Naive B cell (primary cell): Measurements from ENCODE around the gene BID. TPM values are rescaled to one million over a fixed set of nuclear protein-coding genes. Genes with fewer than 3 reads are reported as not detected.
A peak's percentile ranks its signal among the peaks of the same experiment; 100 is the strongest.

Source experiments
- ATAC-seq, 2 donors: fragments of 150-1000 bp; cut with Tn5 transposase; 2 replicates each; pipeline ENCODE4 v1.10.0; 2021; ENCODE audit warnings: low read depth in 2 of 2, mild to moderate bottlenecking in 2 of 2, moderate library complexity in 2 of 2
- DNase-seq: peaks from one replicate; pipeline ENCODE4 v3.0.0; 2022
- H3K27ac Mint-ChIP-seq, 6 donors: one replicate each; pipeline ENCODE4 v1.8.0; 2020 to 2022; ENCODE audit warnings: mild to moderate bottlenecking in 6 of 6, mixed read lengths in 6 of 6, moderate library complexity in 5 of 6, inconsistent platforms in 2 of 6
- H3K27me3 Mint-ChIP-seq, 3 donors: one replicate each; pipeline ENCODE4 v1.8.0; 2021 to 2022; ENCODE audit warnings: mixed read lengths in 3 of 3, mild to moderate bottlenecking in 1 of 3
- H3K36me3 Mint-ChIP-seq, 2 donors: one replicate each; pipeline ENCODE4 v1.8.0; 2020 to 2022; ENCODE audit warnings: mixed read lengths in 2 of 2, inconsistent platforms in 1 of 2, mild to moderate bottlenecking in 1 of 2
- H3K4me1 Mint-ChIP-seq, 3 donors: one replicate each; pipeline ENCODE4 v1.8.0; 2020 to 2022; ENCODE audit warnings: mixed read lengths in 3 of 3, inconsistent platforms in 1 of 3, mild to moderate bottlenecking in 1 of 3, moderate library complexity in 1 of 3
- H3K4me3 Mint-ChIP-seq, 8 donors: one replicate each; pipeline ENCODE4 v1.8.0; 2020 to 2022; ENCODE audit warnings: mild to moderate bottlenecking in 8 of 8, mixed read lengths in 8 of 8, moderate library complexity in 8 of 8, inconsistent platforms in 2 of 8
- H3K9me3 Mint-ChIP-seq, 7 donors: one replicate each; pipeline ENCODE4 v1.8.0; 2020 to 2022; ENCODE audit warnings: mixed read lengths in 7 of 7, mild to moderate bottlenecking in 5 of 7, inconsistent platforms in 2 of 7, moderate library complexity in 1 of 7
- polyA plus RNA-seq, 6 donors: library from polyadenylated mRNA; unstranded; fragments of 300-500 nt; fragmentation: Illumina TruSeq; gene quantifications; one replicate each; pipeline ENCODE4 v1.2.3, GENCODE V29; 2021; ENCODE audit warnings: low read depth in 6 of 6

Gene BID
- polyA plus RNA-seq, 6 donors from 2014 or later, result 18.2 to 29.9 (median 23.1) TPM

DNA sequence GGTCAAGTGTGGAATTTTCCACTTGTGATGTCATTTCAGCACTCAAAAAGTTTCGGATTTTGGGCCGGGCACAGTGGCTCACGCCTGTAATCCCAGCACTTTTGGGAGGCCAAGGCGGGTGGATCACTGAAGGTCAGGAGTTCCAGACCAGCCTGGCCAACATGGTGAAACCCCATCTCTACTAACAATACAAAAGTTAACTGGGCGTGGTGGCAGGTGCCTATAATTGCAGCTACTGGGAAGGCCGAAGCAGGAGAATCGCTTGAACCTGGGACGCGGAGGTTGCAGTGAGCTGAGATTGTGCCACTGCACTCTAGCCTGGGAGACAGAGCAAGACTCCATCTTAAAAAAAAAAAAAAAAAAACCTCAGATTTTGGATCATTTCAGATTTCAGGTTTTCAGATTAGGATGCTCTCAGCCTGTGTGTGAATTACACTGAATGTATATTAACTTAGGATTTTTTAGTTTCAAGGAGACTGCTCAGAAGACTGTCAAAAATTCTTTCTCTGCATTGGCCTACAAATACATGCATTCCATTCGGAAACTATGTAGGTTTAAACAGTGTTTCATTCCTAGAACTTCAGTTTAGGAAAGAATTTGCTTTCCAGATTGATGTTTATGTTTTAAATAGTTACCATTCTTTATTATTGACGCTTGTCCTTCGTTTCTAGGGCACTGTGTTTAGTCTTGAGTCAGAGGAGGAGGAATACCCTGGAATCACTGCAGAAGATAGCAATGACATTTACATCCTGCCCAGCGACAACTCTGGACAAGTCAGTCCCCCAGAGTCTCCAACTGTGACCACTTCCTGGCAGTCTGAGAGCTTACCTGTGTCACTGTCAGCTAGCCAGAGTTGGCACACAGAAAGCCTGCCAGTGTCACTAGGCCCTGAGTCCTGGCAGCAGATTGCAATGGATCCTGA, 48.0 kb downstream of the BID start:
- peaks cover 11 to 22% (median 15%) of the 10 kb centered on the region in 3 donors for H3K4me1 Mint-ChIP-seq
- ATAC-seq (no peak), DNase-seq (no peak)
- peaks cover 11 to 13% of the 10 kb centered on the region in 2 donors for H3K36me3 Mint-ChIP-seq
- no peak overlapping the region for H3K4me3 Mint-ChIP-seq
- H3K27me3 Mint-ChIP-seq, result no peaks in the 10 kb centered on the region
- H3K27ac Mint-ChIP-seq, result peak overlapping the region in 2 of 6 donors; percentile 34 to 65
- H3K9me3 Mint-ChIP-seq, result no peaks in the 10 kb centered on the region

DNA sequence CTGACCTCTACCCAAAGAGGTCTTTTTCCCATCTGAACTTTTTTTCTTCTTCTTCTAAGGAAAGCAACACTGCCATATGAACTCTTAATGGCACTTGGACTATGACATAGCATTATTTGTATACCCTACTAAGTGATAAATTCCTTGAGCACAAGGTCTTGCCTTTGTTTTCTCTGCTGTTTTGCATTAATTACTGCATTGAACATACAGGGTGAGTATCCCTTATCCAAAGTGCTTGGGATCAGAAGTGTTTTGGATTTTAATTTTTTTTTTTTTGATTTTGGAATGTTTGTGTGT, 48.8 kb downstream of the BID start:
- H3K36me3 Mint-ChIP-seq, result peaks cover 11 to 13% of the 10 kb centered on the region in 2 donors
- peaks cover 11 to 22% (median 15%) of the 10 kb centered on the region in 3 donors for H3K4me1 Mint-ChIP-seq
- no peak overlapping the region for H3K4me3 Mint-ChIP-seq
- no peaks in the 10 kb centered on the region for H3K9me3 Mint-ChIP-seq
- no peak overlapping the region for H3K27ac Mint-ChIP-seq
- no peaks in the 10 kb centered on the region for H3K27me3 Mint-ChIP-seq
- no peak for DNase-seq
- ATAC-seq, result no peak

DNA sequence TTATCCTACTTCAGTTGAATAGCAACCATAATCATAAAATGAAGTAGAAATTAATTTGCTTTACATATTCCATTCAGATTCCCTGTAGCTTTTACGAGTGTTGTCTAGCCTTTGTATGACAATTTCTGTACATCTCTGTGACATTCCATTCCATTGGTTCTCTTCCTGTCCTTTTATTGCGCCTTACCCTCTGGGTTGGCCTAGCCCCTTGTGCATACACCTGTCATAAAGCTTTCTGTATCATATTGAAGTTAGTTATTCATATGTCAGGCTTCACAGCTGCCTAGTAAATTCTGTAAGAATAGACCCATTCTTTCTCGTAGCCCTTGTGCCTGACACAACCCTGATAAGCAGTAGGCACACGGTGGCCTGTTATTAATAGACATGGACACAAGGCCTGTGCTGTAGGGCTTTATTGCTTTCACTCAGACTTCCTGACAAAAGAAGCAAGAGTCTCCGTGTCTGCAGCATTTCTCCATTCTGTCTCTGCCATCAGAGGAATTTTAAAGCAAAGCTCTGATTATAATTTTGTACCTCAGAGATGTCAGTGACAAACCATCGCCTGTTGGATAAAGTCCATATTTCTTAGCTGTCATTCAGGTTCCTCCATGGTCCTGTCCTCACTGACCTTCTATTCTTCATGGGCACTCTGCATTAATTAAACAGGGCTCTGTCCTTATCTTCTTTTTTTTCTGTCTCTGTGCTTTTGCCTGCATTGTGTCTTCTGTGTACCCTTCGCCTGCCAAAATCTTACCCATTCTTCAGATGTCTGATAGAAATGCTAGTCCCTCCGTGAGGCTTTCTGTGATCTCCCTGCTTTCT, 49.4 kb downstream of the BID start:
- no peak for ATAC-seq
- Mint-ChIP-seq H3K27ac (peak overlapping the region in 1 of 6 donors; percentile 84), H3K9me3 (no peaks in the 10 kb centered on the region), H3K27me3 (no peaks in the 10 kb centered on the region), H3K36me3 (peaks cover 11 to 13% of the 10 kb centered on the region in 2 donors), H3K4me1 (peaks cover 11 to 22% (median 15%) of the 10 kb centered on the region in 3 donors), H3K4me3 (no peak overlapping the region)
- DNase-seq, result no peak

DNA sequence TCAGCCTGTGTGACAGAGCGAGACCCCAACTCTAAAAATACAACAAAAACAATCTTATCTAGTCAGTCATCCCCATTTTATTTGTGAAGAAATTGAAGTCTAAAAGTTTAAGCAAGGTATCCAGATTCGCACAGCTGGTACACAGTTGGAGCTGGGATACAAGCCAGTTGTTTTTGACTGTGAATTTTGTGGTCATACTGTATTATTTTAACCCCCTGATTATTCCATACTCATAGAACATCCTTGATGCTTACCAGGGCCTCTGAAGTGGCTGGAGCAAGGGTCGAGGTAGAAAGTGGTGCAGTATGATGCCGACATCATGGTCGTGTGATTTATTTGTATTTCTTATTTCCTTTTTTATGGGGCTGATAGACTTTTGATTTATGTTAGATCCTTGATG, 50.0 kb downstream of the BID start:
- H3K4me1 Mint-ChIP-seq, result peaks cover 11 to 22% (median 15%) of the 10 kb centered on the region in 3 donors
- no peaks in the 10 kb centered on the region for H3K27me3 Mint-ChIP-seq
- H3K27ac Mint-ChIP-seq, result peak overlapping the region in 3 of 6 donors; percentile 64 to 84 (median 82)
- H3K9me3 Mint-ChIP-seq, result no peaks in the 10 kb centered on the region
- DNase-seq, result no peak
- ATAC-seq, result no peak
- H3K36me3 Mint-ChIP-seq, result peaks cover 10 to 11% of the 10 kb centered on the region in 2 donors
- no peak overlapping the region for H3K4me3 Mint-ChIP-seq

DNA sequence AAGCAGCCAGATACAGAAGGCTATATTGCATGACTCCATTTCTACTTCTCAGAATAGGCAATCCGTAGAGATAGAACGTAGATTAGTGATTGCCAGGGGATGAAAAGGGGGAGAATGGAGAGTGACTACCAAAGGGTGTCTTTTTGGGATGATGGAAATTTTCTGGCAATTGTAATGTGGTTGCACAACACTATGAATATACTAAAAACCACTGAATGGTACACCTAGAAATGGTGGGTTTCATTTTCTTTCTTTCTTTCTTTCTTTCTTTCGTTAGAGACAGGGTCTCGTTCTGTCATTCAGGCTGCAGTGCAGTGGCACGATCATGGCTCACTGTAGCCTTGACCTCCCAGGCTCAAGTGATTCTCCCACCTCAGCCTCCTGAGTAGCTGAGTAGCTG, 54.4 kb downstream of the BID start:
- Mint-ChIP-seq H3K4me1 (peaks cover 7 to 36% (median 15%) of the 10 kb centered on the region in 3 donors), H3K27me3 (no peaks in the 10 kb centered on the region), H3K36me3 (no peaks in the 10 kb centered on the region), H3K4me3 (no peak overlapping the region), H3K9me3 (no peaks in the 10 kb centered on the region), H3K27ac (no peak overlapping the region)
- DNase-seq (no peak), ATAC-seq (no peak)

DNA sequence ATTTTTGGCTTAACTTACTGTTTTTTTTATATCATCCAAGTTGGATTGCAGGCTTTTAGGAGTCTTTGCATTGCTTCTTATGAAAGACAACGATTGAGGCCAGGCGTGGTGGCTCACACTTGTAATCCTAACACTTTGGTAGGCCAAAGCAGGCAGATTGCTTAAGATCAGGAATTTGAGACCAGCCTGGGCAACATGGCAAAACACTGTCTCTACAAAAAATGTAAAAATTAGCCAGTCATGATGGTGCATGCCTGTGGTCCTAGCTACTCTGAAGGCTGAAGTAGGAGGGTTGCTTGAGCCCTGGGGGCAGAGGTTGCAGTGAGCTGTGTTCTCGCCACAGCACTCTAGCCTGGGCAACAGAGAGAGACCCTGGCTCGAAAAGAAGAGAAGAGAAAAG, 56.6 kb downstream of the BID start:
- Mint-ChIP-seq H3K27ac (peak overlapping the region in 2 of 6 donors; percentile 34 to 90), H3K27me3 (no peaks in the 10 kb centered on the region), H3K9me3 (no peaks in the 10 kb centered on the region), H3K4me3 (no peak overlapping the region), H3K4me1 (peaks cover 0 to 21% (median 3%) of the 10 kb centered on the region in 3 donors), H3K36me3 (no peaks in the 10 kb centered on the region)
- DNase-seq (no peak), ATAC-seq (no peak)

DNA sequence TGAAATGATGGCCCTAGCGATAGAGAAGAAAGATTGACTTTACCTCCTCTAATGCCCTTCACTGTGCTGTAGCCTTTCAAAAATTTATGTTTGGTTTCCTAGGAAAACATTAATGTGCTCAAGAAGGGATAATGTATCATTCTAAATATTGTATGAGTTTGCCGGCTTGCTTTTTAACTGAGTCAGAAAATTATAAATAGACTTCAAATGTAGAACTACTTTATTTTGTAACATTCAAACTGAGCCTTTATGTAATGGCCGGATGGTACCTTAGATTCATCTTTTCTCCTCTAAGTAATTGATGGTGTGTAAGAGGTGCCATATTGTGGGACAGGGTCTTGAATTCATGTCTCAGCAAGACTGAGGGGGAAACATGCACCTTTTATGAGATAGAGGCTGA, 57.7 kb downstream of the BID start:
- no peak for ATAC-seq
- H3K4me1 Mint-ChIP-seq, result peaks cover 0 to 21% (median 0%) of the 10 kb centered on the region in 3 donors
- H3K27ac Mint-ChIP-seq, result no peak overlapping the region
- DNase-seq, result no peak
- H3K36me3 Mint-ChIP-seq, result no peaks in the 10 kb centered on the region
- H3K4me3 Mint-ChIP-seq, result no peak overlapping the region
- no peaks in the 10 kb centered on the region for H3K9me3 Mint-ChIP-seq
- H3K27me3 Mint-ChIP-seq, result no peaks in the 10 kb centered on the region

DNA sequence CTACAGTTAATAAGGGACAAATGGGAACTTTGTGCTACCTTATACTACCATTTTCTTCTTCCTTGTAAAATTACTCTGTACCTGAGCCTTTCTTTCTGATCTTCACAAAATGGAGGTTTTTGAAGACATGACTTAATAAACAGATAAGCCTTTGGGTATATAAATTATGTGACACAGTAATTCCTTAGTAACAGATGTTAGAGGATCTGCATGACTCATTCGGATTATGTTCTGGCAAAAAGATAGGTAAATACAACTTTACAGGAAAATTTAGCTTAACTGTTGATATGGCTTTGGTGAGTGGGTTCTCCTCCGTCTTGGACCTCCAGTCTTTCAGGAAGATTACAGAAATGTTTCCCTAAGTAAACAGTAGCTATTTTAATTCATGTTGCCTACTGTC, 61.8 kb downstream of the BID start:
- ATAC-seq (no peak), DNase-seq (no peak)
- Mint-ChIP-seq H3K27ac (no peak overlapping the region), H3K9me3 (no peaks in the 10 kb centered on the region), H3K36me3 (no peaks in the 10 kb centered on the region), H3K4me3 (no peak overlapping the region), H3K27me3 (no peaks in the 10 kb centered on the region), H3K4me1 (peaks cover 0 to 16% (median 2%) of the 10 kb centered on the region in 3 donors)

DNA sequence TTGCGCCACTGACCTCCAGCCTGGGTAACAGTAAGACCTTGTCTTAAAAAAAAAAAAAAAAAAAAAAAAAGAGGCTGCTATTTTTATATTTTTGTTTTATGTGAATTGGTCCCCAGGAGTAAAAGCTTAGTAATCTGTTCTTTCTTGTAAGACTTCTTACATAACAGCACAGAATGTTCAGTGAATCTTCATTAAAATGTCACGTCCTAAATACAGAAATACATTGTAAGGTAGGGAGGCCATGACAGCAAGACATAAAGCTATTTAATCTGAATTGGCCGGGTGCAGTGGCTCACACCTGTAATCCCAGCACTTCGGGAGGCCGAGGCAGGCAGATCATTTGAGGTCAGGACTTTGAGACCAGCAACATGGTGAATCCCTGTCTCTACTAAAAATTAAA, 64.2 kb downstream of the BID start:
- Mint-ChIP-seq H3K4me1 (peaks cover 10 to 21% (median 17%) of the 10 kb centered on the region in 3 donors), H3K27me3 (no peaks in the 10 kb centered on the region), H3K36me3 (no peaks in the 10 kb centered on the region), H3K9me3 (no peaks in the 10 kb centered on the region), H3K27ac (no peak overlapping the region), H3K4me3 (no peak overlapping the region)
- ATAC-seq (no peak), DNase-seq (no peak)

DNA sequence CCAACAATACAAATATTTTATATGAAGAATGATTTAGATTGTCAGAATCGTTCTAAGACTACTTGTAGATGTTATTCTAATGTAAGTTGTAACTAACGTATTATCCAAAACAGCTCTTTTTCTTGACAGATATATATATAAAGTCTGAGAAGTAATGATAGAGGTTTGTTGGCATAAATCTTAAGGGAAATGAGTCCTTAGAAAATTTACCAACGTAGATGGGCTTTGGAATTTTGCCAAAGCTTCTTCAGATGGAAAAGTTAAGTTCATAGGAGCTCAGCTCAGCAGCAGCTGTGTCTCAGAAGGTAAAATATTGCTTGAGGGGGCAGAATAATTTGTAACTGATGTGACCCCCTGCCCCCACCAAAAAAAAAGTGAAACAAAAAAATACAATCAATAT, 66.7 kb downstream of the BID start:
- H3K4me1 Mint-ChIP-seq, result peaks cover 10 to 21% (median 17%) of the 10 kb centered on the region in 3 donors
- ATAC-seq, result no peak
- no peaks in the 10 kb centered on the region for H3K9me3 Mint-ChIP-seq
- H3K4me3 Mint-ChIP-seq, result no peak overlapping the region
- H3K27ac Mint-ChIP-seq, result no peak overlapping the region
- no peak for DNase-seq
- H3K27me3 Mint-ChIP-seq, result no peaks in the 10 kb centered on the region
- H3K36me3 Mint-ChIP-seq, result no peaks in the 10 kb centered on the region

DNA sequence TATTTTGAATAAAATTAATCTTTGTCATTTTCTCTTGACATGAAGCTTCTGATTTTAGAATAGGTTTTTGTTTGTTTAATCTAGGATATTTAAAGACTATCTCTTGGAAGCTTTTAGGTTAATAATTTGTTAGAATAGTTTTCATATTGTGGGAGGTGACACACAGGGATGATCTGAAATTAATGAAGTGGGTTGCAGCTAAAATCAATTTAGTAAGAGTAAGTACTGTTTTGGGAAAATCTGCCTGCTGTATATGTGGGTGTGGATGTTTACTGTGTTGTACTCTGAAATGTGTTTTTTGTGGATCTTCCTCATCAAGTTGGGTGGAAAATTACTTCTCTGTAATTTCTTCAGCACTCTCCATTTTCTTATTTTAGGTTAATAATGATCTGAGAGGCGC, 67.3 kb downstream of the BID start:
- Mint-ChIP-seq H3K27me3 (no peaks in the 10 kb centered on the region), H3K27ac (peak overlapping the region in 4 of 6 donors; percentile 70 to 94 (median 92)), H3K4me3 (peak overlapping the region in 5 of 8 donors; percentile 65 to 84 (median 76)), H3K9me3 (no peaks in the 10 kb centered on the region), H3K36me3 (no peaks in the 10 kb centered on the region), H3K4me1 (peaks cover 10 to 21% (median 17%) of the 10 kb centered on the region in 3 donors)
- no peak for DNase-seq
- ATAC-seq, result no peak

DNA sequence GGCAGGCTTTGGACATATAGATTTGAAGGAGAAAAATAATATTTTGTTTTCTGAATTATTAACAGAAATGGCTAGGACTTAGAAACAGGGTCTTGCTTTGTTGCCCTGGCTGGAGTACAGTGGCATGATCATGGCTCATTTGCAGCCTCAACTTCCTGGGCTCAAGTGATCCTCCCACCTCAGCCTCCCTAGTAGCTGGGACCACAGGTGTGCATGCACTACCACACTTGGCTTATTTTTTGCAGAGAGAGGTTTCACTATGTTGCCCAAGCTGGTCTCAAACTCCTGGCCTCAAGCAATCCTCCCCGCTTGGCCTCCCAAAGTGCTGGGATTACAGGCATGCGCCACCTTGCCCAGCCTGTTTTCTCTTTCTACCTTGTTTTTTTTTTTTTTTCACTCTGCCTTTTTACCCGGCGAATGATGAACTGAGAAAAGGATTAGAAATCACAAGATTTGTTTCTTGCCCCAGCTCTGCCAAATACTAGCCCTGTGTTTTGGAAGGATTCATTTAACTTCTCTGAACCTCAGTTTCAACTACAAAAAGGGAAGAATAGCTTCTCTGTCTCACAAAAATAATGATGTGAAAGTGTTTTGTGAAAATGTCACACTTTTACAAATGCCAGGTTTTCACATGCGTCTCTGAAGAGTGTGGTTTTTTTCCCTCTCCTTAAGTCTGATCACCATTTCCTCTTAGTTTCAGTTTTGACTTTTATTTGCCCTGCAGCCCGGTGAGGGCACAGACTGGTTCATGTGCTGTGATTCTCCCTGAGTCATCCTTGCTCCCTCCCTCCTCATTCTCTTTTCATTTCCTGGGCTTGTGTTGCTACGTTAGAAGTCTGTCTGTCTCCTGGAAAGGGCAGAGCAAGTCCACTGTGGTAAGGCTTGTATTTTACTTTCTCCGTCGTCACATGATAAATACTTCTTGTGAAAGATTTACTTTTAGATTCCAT, 68.0 kb downstream of the BID start:
- no peaks in the 10 kb centered on the region for H3K36me3 Mint-ChIP-seq
- peak; percentile 83 to 88 for ATAC-seq
- peak overlapping the region; percentile 53 to 86 (median 77) for H3K4me3 Mint-ChIP-seq
- peaks cover 10 to 21% (median 17%) of the 10 kb centered on the region in 3 donors for H3K4me1 Mint-ChIP-seq
- peak overlapping the region; percentile 70 to 94 (median 92) for H3K27ac Mint-ChIP-seq
- H3K27me3 Mint-ChIP-seq, result no peaks in the 10 kb centered on the region
- peak; percentile 53 for DNase-seq
- H3K9me3 Mint-ChIP-seq, result no peaks in the 10 kb centered on the region

DNA sequence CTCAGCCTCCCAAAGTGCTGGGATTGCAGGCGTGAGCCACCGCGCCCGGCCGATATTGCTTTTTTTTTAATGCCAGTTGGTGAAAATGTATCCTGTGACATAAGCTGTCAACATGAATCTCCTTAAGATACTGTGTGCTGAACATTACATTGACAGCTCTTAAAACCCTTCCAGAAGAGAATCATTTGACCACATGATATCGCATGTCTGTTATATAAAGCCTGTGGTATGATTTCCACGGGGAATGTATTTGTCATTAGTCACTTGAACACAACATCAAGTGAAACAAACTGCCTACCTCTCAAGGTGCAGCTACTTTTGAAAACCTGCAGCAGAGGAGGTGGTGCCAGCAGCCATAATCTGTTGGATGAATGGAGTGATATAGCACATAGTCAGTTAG, 68.7 kb downstream of the BID start:
- H3K4me3 Mint-ChIP-seq, result peak overlapping the region in 1 of 8 donors; percentile 53
- H3K27ac Mint-ChIP-seq, result peak overlapping the region in 3 of 6 donors; percentile 78 to 94 (median 92)
- no peaks in the 10 kb centered on the region for H3K36me3 Mint-ChIP-seq
- ATAC-seq, result no peak
- H3K9me3 Mint-ChIP-seq, result no peaks in the 10 kb centered on the region
- H3K4me1 Mint-ChIP-seq, result peaks cover 10 to 21% (median 17%) of the 10 kb centered on the region in 3 donors
- no peak for DNase-seq
- H3K27me3 Mint-ChIP-seq, result no peaks in the 10 kb centered on the region
